Measurements from ENCODE around the gene UBE2G2.

GRCh38 chr21:44812640-44813039 is 11.0 kb upstream of the UBE2G2 start:
- TF ChIP-seq CTCF (IDR thresholded peaks at IDR 0.05) (no peak), POLR2A (IDR thresholded peaks at IDR 0.05) (no peak), EP300 (IDR thresholded peaks at IDR 0.05) (no peak), POLR2AphosphoS5 (IDR thresholded peaks at IDR 0.05) (no peak)

Data from upper lobe of left lung (tissue), 4 donors.